Left lobe of liver (tissue), 2 donors: ENCODE measurements around the gene DLK1. TPM values are rescaled to one million over a fixed set of nuclear protein-coding genes. Genes with fewer than 3 reads are reported as not detected.

Experiments used
- ATAC-seq: fragments of 200-7000 bp; cut with Tn5 transposase; one replicate; pipeline ENCODE4 v1.9.1; 2020; ENCODE audit warnings: mild to moderate bottlenecking, moderate library complexity
- DNase-seq: peaks from one replicate; pipeline ENCODE4 v3.0.0-alpha.2; 2020; ENCODE audit warnings: low spot score
- total RNA-seq: library from RNA; stranded (reverse); gene quantifications from one replicate; pipeline ENCODE4 v1.2.1, GENCODE V29; 2021
- donor health status: DM: no; HTN: no; CAD: no; lungs with moderate emphysema.
- donor health status: DM: no; HTN: yes; CAD: no.

DLK1 gene
- total RNA-seq, 1 donor from 2014 or later, result 1.3 TPM

GRCh38 chr14:100775351-100775830, 48.7 kb downstream of the DLK1 start:
- DNase-seq (no peak), ATAC-seq (no peak)

DNA sequence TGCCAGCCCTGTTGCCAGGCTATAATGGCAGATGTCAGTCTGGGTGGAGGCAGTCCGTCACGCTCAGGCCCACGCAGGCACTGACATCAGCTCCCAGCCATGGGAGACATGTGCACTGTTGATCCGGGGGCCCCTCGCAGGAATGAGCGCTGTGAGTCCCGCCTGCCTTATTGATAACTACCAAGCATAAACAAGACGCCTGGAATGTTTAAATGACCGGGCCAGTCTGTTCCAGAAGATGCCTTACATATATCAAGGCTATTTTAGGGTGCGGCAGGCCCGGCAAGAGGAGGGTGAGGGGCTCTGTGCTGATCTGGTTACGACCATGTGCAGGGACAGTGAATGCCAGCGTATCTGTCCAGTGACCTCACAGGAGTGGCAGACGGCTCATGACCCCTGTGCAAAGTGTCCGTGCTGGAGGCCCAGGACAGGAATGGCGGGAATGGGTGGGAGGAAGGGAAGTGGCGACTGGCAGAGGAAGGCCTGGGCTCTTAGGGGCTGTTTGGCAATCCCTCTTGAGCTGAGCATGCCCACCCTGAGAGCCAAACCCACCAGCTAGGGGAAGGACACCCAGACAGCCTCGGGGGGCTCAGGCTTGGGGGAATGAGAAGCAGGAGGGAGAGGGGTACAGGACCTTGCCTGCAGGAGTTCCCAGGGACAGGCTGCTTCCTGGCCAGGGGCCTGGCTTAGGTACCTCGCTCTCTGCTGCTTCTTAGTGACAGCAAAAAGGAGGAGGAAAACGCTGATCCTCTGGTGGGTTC, 49.3 kb downstream of the DLK1 start:
- ATAC-seq (no peak), DNase-seq (no peak)

- no peak for DNase-seq
- no peak for ATAC-seq
Measured at GRCh38 chr14:100776681-100777365, 50.1 kb downstream of the DLK1 start.

- no peak for DNase-seq
- no peak for ATAC-seq
Measured at GRCh38 chr14:100777366-100777817, 50.7 kb downstream of the DLK1 start.

DNA sequence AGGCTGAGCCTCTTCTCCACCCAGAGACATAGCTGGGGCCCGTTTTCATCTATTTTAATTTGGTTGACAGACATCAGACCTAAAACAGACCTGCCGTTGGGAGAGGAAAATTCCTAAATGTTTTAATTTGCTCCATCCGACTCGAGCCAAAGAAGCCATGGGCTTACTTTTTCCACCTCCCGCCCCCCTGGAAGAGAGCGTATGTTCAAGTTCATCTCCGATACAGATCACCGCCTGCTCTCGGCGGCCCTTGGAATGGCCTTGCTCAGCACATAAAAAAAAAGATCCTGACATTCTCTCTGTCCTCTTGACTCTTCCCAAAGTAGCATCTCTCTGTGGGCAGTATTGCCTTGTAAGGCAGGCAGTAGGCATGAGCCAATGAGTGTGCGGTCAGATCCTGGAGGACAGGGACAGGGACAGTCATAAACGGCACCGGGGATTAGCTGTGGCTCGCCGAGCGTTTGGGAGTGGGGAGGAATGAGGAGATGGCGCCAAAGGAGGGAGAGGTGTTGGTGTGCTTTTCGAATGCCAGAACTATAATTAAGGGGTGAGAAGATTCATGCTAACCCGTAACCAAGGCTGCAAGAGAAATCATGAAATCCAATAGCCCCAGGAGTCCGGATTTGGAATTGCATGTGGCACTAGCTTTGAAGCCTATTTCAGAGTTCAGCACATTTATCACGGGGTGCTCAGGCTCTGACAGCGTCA, 51.3 kb downstream of the DLK1 start:
- DNase-seq (no peak), ATAC-seq (no peak)

DNA sequence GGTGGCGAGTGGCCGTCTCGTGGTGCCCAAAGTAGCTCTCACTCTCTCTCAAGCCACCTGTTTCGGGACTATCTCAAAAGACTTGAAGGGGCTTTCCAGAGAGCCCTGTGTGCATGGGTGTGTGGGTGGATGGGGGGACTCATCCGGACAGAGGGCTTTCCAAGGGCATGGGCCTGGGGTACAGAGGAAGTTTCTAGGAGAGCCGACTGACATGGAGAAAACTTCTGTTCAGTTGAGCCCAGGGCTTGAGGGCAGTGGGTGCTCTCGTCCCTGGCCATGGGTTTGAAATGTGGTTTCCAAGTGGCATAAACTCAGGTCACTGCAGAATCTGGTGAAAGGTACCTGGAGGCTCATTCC, 51.8 kb downstream of the DLK1 start:
- ATAC-seq, result no peak
- no peak for DNase-seq

GRCh38 chr14:100778951-100779690, 52.4 kb downstream of the DLK1 start:
- DNase-seq (no peak), ATAC-seq (no peak)

DNA sequence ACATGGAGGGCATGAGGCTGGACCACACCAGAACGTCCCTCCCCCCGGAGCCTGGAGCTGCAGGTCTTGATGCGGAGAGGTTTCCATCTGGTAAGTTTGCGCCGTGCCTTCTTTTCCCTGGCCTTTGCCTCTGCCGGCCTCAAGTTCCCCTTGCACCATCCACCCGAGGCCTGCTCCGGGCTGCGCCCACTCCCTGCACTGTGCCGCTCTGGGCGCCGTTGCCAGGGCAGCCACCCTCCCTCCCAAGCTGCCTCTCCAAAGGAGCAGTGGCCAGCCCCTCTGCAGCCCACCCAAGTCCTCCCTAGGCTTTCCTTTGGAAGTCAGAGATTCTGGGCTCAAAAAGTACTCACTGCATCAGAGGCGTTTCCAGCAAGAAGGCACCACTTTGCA, 53.0 kb downstream of the DLK1 start:
- DNase-seq, result peak; percentile 30
- no peak for ATAC-seq

DNA sequence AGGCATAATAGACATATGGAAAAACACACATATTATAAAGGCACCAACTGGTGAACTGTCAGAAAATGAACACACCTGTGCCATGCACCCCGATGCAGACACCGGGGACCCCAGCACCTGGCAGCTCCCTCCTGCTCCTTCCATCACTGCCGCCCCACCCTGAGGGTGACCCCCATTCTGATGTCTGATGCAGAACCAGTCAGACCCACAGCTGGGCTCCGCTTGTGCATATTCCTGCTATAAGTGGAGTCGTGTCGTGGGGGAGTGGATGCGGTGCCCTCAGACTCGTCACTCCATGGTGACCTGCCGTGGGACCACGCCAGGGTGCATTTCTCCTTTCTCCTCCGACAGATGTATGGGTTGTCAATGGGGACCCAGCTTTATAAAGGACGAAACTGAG, 53.6 kb downstream of the DLK1 start:
- peak; percentile 26 for DNase-seq

GRCh38 chr14:100780646-100781355, 54.1 kb downstream of the DLK1 start:
- ATAC-seq (no peak), DNase-seq (peak; percentile 30)

More for the DNA sequence above, 53.6 kb downstream of the DLK1 start:
- no peak for ATAC-seq

DNA sequence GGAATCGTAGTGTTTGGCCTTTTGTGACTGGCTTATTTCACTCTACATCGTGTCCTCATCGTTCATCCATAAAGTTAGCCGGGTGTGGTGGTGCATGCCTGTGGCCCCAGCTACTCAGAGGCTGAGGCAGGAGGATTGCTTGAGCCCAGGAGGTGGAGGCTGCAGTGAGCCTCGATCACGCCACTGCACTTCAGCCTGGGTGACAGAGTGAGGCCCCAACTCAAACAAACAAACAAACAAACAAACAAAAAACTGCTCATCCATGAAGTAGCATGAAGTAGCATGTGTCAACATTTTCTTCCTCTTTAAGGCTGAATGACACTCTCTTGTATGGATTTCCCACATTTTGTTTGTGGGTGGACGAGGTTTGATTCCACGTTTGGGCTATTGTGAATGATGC, 55.3 kb downstream of the DLK1 start:
- no peak for ATAC-seq
- no peak for DNase-seq

DNA sequence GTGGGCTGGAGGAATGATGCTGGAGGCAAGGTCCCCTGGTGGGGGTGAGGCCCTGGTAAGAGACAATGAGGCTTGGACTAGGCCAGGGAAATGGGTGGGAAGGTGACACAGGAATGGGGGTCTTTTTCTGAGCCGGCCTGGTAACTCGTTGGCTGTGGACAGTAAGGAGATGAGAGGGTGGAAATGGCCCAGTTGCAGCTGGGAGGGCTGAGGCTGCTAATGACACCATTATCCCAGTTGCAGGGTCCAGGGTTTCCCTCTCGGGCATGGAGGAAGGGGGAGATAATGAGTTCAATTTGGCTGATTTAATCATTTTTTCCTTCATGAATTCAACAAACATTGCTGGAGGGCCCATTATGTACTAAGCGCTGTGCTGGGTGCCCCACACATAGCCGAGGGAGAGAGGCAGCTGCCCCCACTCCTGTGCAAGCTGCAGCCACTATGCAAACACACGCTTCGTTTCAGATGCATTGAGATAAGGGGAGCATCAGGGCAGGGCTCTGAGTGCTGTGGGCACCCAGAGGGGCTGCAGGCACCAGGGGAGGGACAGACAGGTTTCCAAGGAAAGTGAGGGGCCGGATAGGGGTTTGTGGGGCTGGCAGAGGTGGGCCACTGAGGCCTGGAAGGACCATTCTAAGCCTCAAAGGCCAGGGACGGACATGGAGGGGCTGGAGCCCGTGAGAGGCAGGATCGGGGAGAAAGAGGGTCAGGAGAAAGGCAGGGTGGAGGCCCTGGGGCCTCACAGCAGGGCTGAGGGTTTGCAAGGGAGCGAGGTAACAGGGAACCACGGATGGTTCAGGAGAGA, 56.0 kb downstream of the DLK1 start:
- ATAC-seq, result no peak
- DNase-seq, result no peak

- DNase-seq (no peak), ATAC-seq (no peak)
Measured at GRCh38 chr14:100783630-100784370, 57.1 kb downstream of the DLK1 start.

DNA sequence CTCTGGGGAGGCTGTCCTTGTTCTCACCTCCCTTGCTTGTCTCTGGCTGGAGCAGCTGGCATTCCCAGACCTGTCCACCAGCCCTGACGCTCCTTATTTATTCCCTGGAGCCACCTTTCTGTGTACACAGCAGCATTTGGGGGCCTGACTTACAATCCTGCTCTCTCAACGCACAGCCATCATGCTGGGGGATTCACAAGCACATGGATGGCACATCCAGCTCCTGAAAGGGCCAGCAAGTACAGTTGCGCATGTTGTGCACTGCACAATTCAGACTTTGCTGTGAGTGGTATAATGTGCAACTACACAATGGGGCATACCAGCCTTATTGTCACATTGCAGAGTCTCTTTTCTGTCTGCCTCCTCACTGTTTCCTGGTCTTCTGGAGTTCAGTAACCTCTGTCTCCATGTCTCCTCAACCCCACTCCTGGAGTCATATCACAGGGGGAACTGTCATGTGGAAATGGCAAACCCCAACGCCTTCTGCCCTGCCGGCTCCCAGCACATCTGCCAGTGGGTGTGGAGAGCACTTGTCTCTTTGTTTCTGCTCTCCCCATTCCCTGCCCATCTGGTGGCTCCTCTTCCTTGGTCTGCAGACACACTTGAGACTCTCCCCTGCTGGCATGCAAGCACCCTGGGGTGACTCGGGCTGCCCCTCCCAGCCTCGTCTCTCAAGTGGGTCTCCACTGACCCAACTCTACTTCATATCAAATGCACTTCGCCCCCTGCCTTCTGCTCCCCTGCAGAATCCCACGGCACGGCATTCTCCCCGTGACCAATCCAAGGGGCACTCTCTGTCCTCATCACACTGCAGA, 58.0 kb downstream of the DLK1 start:
- DNase-seq, result no peak

DNA sequence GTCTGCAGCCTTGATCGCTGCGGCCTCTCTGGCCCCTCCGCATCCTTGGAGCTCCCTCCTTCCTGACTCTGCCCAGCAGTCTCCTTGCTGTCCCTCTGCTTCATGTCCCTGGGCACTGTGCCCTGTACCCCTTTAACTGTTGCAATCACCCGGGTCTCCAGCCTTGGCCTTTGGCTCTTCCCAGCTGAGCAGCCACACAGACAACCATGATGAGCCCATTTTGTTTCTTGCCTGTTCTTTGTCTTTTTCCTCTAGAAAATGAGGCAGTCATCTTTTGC, 58.6 kb downstream of the DLK1 start:
- no peak for DNase-seq
- ATAC-seq, result no peak

More for the DNA sequence above, 58.0 kb downstream of the DLK1 start:
- ATAC-seq, result no peak

DNA sequence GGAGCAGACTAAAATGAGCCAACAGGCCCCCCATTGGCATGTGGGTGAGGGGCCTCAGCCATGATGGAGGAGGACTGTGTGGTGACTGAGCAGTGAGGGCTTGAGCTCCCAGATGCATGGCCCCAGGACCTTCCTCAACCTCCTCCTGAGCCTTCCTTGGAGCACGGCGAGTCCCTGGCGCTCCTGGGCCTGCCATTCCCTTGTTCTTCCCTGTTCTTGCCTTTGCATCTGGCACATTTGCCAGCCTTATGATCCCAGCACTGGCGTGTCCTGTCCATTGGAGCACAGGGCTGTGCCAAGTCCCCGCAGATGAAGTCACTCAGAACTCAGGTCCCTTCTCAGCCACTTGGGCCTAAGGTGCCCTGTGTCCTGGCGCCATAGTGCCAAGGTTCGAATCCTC, 58.9 kb downstream of the DLK1 start:
- DNase-seq (no peak), ATAC-seq (no peak)

- no peak for DNase-seq
- no peak for ATAC-seq
Measured at GRCh38 chr14:100786131-100786530, 59.4 kb downstream of the DLK1 start.

- no peak for ATAC-seq
- no peak for DNase-seq
Measured at GRCh38 chr14:100786576-100787219, 60.0 kb downstream of the DLK1 start.
